ENCODE results near the gene LGALS1.
A peak's percentile ranks its signal among the peaks of the same experiment; 100 is the strongest.

Gene LGALS1

GRCh38 chr22:37663521-37664140 lies 11.8 kb upstream of the LGALS1 start:
- no peak for DNase-seq

- DNase-seq = no peak
These were observed 11.0 kb upstream of the LGALS1 start for GRCh38 chr22:37664249-37665101.

- no peak for DNase-seq
These were observed 9.9 kb upstream of the LGALS1 start for GRCh38 chr22:37665487-37665886.

GRCh38 chr22:37669586-37669985 lies 5.8 kb upstream of the LGALS1 start:
- DNase-seq = peak; percentile 32

GRCh38 chr22:37672206-37672919 lies 3.1 kb upstream of the LGALS1 start:
- no peak for DNase-seq

GRCh38 chr22:37672920-37673455 lies 2.4 kb upstream of the LGALS1 start:
- DNase-seq = no peak

- DNase-seq = no peak
These were observed 1.2 kb upstream of the LGALS1 start for GRCh38 chr22:37674248-37674647.

GRCh38 chr22:37675930-37676735 lies 697 bp downstream of the LGALS1 start:
- peak; percentile 38 for DNase-seq

- peak; percentile 98 for DNase-seq
These were observed 1.5 kb downstream of the LGALS1 start for GRCh38 chr22:37676736-37677492.

- DNase-seq = no peak
These were observed 2.1 kb downstream of the LGALS1 start for GRCh38 chr22:37677493-37677974.

GRCh38 chr22:37678372-37678771 lies 2.9 kb downstream of the LGALS1 start:
- DNase-seq = no peak

GRCh38 chr22:37679670-37680069 lies 4.2 kb downstream of the LGALS1 start:
- no peak for DNase-seq

- DNase-seq = peak; percentile 20
These were observed 4.9 kb downstream of the LGALS1 start for GRCh38 chr22:37680191-37680851.

- peak; percentile 48 for DNase-seq
These were observed 5.6 kb downstream of the LGALS1 start for GRCh38 chr22:37681001-37681424.

- peak; percentile 77 for DNase-seq
These were observed 6.2 kb downstream of the LGALS1 start for GRCh38 chr22:37681556-37682049.

GRCh38 chr22:37684803-37685615 lies 9.6 kb downstream of the LGALS1 start:
- no peak for DNase-seq

- peak; percentile 89 for DNase-seq
These were observed 10.9 kb downstream of the LGALS1 start, which contains the start of gene NOL12 for GRCh38 chr22:37686002-37686982. Gene NOL12 (plus strand): TSS chr22:37686343. CDS start chr22:37686393, 50 bp downstream.

- DNase-seq = no peak
These were observed 15.0 kb downstream of the LGALS1 start for GRCh38 chr22:37690407-37690806.

All from fibroblast of skin of back (primary cell).